Thyroid gland (tissue), 4 donors: ENCODE data around the gene SIRPB1. TPM values are rescaled to one million over a fixed set of nuclear protein-coding genes. Genes with fewer than 3 reads are reported as not detected.

Experiments
- DNase-seq, 2 donors: peaks; one replicate each; pipeline ENCODE4 v3.0.0-alpha.2; 2019
- H3K27ac ChIP-seq, 3 donors: fragments of 200-600 bp; sonication (generic); 1 replicate in 2 of 3; 2 replicates in 1 of 3; pipeline ENCODE4 v1.5.1; 2016 to 2019; ENCODE audit warnings: mild to moderate bottlenecking in 1 of 3, moderate library complexity in 1 of 3
- H3K27me3 ChIP-seq: fragments of 200-600 bp; sonication (generic); one replicate; pipeline ENCODE4 v1.5.1; 2019
- H3K36me3 ChIP-seq, 2 donors: fragments of 200-600 bp; sonication (generic); one replicate each; pipeline ENCODE4 v1.5.1; 2016 to 2019
- H3K4me1 ChIP-seq, 2 donors: fragments of 200-600 bp; sonication (generic); one replicate each; pipeline ENCODE4 v1.5.1; 2017 to 2019
- H3K4me3 ChIP-seq, 3 donors: fragments of 200-600 bp; sonication (generic); replicated peaks in 1 of 3; 1 replicate in 2 of 3; 2 replicates in 1 of 3; pipeline ENCODE4 v1.5.1; 2016; ENCODE audit warnings: mild to moderate bottlenecking in 1 of 3
- H3K9me3 ChIP-seq: fragments of 200-600 bp; sonication (generic); one replicate; pipeline ENCODE4 v1.5.1; 2017
- POLR2A ChIP-seq, 2 donors: fragments of 450-650 bp; IDR thresholded peaks; one replicate each; pipeline ENCODE4 v1.6.1; 2017; ENCODE audit warnings: antibody characterized with exemption in 2 of 2, mild to moderate bottlenecking in 2 of 2, moderate library complexity in 1 of 2
- WGBS, 2 donors: methylation state at CpG; one replicate each; pipeline ENCODE4 v1.1.5; 2017; 5-methylcytosine and 5-hydroxymethylcytosine counted together
- intact Hi-C: fragments of 100-400 bp; cut with DNase I; formaldehyde crosslinking; loops from one replicate; pipeline ENCODE4 v1.15.1; 2023
- total RNA-seq, 4 donors: library from RNA; depleted of rRNA; stranded (reverse); fragments of >200 nt; gene quantifications; one replicate each; pipeline ENCODE4 v1.2.3, GENCODE V29; 2016
- TF ChIP-seq, protein P1 (sequence below), 6 experiments: fragments of 200-600 bp in 3 of 6; fragments of 450-650 bp in 3 of 6; sonication (generic) in 3 of 6; IDR thresholded peaks; one replicate each; pipeline ENCODE4 v1.5.1; 2016 to 2019; ENCODE audit warnings: antibody characterized with exemption in 6 of 6, mild to moderate bottlenecking in 2 of 6, inconsistent platforms in 1 of 6, moderate library complexity in 1 of 6

The SIRPB1 gene
- total RNA-seq, 4 donors from 2014 or later: 0.54 to 5.8 (median 3.2) TPM; not detected in 1

DNA sequence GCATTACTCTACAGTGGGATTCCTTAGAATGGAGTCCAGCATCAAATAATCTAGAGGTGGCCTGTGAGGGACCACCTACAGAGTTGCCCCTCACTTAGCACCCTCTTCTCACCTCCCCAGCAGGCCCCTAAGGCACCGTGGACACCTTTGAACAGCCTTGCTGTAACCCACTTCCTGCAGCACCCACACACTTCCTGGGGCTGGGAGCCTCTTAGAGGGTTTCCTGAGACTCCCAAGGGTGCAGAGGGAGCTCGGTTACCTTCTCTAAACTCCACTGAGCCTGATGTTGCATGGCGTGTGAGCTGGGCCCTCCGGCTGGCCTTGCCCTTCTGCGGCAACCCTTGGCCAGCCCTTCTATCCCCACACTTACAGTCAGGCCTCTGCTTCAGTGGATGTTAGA, 45.1 kb upstream of the SIRPB1 start:
- DNase-seq: no peak
- Histone ChIP-seq H3K27ac (no peak overlapping the region), H3K4me3 (no peak overlapping the region), H3K4me1 (no peaks in the 10 kb centered on the region), H3K9me3 (no peaks in the 10 kb centered on the region), H3K27me3 (no peaks in the 10 kb centered on the region), H3K36me3 (no peaks in the 10 kb centered on the region)
- 38 to 67% methylated on average over 2 to 5 of the region's 5 CpGs for WGBS, 2 donors
- TF ChIP-seq POLR2A (IDR thresholded peaks at IDR 0.05): no peak
- TF ChIP-seq, protein P1, sequence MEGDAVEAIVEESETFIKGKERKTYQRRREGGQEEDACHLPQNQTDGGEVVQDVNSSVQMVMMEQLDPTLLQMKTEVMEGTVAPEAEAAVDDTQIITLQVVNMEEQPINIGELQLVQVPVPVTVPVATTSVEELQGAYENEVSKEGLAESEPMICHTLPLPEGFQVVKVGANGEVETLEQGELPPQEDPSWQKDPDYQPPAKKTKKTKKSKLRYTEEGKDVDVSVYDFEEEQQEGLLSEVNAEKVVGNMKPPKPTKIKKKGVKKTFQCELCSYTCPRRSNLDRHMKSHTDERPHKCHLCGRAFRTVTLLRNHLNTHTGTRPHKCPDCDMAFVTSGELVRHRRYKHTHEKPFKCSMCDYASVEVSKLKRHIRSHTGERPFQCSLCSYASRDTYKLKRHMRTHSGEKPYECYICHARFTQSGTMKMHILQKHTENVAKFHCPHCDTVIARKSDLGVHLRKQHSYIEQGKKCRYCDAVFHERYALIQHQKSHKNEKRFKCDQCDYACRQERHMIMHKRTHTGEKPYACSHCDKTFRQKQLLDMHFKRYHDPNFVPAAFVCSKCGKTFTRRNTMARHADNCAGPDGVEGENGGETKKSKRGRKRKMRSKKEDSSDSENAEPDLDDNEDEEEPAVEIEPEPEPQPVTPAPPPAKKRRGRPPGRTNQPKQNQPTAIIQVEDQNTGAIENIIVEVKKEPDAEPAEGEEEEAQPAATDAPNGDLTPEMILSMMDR (IDR thresholded peaks at IDR 0.05): no peak
- intact Hi-C loops: no loop called here

DNA sequence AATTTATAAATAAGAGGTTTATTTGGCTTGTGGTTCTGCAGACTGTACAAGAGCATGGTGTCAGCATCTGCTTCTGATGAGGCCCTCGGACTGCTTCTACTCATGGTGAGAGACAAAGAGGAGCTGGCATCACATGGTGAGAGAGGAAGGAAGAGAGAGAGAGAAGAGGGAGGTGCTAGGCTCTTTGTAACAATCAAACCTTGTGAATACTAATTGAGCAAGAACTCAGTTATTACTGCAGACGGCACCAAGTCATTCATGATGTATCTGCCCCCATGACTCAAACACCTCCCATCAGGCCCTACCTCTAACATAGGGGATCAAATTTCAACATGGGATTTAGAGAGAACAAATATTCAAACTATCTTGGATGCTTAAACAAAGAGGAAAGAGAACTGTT, 44.1 kb upstream of the SIRPB1 start:
- intact Hi-C loops: no loop called here
- Histone ChIP-seq H3K27ac (no peak overlapping the region), H3K4me3 (no peak overlapping the region), H3K36me3 (no peaks in the 10 kb centered on the region), H3K9me3 (no peaks in the 10 kb centered on the region), H3K27me3 (no peaks in the 10 kb centered on the region), H3K4me1 (no peaks in the 10 kb centered on the region)
- no peak for DNase-seq
- TF ChIP-seq, protein P1 (IDR thresholded peaks at IDR 0.05): no peak
- TF ChIP-seq POLR2A (IDR thresholded peaks at IDR 0.05): no peak
- WGBS, 2 donors: 40 to 45% methylated on average over 2 of the region's 2 CpGs

DNA sequence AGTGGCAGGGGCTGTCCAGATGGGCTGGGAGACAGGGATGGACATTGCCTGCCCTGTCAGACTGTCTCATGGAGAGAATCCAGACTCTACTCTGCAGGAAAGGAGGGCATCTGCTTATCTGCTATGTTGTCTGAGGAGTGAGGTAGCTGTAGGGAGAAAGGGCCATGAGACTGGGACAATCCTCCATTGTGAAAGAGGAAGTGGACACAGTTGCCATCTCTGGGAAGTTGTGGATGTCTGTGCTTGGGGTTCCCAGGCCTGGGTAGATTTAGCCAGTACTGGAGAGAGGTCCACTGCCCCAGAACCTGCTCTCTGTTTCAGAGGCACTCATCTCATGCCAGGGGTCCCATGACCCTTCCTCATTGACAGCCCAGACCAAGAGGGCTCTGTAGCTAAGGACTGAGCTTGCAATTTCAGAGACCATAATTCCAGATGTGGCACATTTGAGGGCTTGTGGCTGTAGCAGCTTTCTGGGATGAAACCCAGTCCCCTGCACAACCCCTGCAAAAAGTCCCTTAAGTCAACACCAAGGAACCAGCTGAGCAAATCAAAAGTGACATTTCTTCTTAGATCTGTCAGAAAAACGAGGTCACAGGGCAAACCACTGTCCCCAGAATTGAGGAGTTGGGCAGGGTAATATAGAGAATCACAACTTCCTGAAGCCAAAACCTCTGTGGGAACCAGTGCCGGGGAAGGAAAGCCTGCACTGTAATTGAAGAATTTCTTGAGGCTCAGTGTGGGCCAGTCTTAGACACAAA, 41.9 kb upstream of the SIRPB1 start:
- H3K27me3 ChIP-seq: no peaks in the 10 kb centered on the region
- 26 to 42% methylated on average over 2 of the region's 2 CpGs for WGBS, 2 donors
- no peak for DNase-seq
- intact Hi-C loops: no loop called here
- no peaks in the 10 kb centered on the region for H3K4me1 ChIP-seq
- no peak overlapping the region for H3K4me3 ChIP-seq
- no peak overlapping the region for H3K27ac ChIP-seq
- H3K36me3 ChIP-seq: no peaks in the 10 kb centered on the region
- H3K9me3 ChIP-seq: no peaks in the 10 kb centered on the region
- TF ChIP-seq POLR2A (IDR thresholded peaks at IDR 0.05): no peak

DNA sequence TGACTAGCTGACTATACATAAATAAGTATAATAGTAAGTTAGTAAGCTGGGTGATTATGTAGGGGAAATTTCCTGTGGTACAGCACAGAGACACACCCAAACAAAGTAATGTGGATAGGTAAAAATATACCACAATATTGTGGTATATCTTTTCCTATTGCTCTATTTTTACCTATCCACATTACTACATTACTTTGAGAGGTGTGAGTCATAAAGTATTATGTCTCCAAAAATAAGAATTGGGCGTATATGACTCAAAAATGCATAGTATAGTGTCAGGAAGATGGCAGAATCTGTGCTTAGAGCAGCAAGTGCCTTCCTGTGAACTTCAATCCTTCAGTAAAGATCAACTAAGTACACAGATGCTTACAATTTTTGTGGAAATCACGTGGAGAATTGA, 40.4 kb upstream of the SIRPB1 start:
- Histone ChIP-seq H3K27ac (no peak overlapping the region), H3K9me3 (no peaks in the 10 kb centered on the region), H3K27me3 (no peaks in the 10 kb centered on the region), H3K4me1 (no peaks in the 10 kb centered on the region), H3K36me3 (no peaks in the 10 kb centered on the region), H3K4me3 (no peak overlapping the region)
- WGBS, 2 donors: 47 to 55% methylated on average over 2 of the region's 2 CpGs
- DNase-seq: no peak
- intact Hi-C loops: no loop called here
- TF ChIP-seq, protein P1 (IDR thresholded peaks at IDR 0.05): no peak
- TF ChIP-seq POLR2A (IDR thresholded peaks at IDR 0.05): no peak

DNA sequence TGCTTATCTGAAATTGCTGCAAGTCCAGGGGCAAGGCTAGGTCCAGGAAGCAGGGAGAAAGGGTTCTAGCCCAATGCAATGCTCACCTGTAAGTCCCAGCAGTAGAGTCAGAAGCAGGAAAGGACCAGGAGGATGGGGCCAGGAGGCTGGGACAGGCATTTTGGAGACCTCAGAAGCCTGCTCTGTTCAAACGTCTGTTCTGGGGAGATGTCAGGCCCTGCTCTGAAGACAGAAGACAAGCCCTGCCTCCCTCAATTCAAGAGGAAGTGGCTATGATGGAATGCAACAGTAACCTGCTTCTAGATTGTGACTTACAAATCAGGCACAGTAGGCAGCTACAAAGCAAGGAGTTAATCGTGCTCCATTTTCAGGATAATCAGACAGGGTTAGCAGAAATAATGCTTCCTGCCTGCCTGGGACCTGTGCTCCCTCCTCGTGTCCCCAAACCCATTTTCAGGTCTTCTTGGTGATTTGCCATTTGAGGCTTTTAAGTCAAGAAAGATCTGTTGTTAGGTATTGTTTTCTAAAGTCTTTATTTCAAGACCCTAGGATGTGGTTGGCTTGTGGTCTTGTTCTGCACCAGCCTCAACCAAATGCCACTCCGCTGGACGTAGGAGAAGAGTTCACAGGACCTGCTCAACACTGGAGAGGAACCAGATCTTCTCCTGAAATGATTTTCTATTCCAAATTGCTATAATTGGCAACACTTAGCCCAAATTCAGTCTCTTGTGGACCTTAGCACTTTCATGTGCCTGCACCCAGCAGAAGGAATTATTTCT, 37.9 kb upstream of the SIRPB1 start, which contains the start of gene SIRPG:
TSS of gene SIRPG (minus strand) at position 224 of the 779 bp plus-strand sequence. CDS start at position 159, 65 bp downstream.
- Histone ChIP-seq H3K4me3 (no peak within 1 kb of the TSS), H3K36me3 (no peaks in the 10 kb centered on the region), H3K27me3 (no peaks in the 10 kb centered on the region), H3K27ac (no peak within 1 kb of the TSS), H3K9me3 (no peaks in the 10 kb centered on the region), H3K4me1 (no peaks in the 10 kb centered on the region)
- WGBS, 2 donors: 68 to 80% methylated on average over 5 of the region's 5 CpGs
- TF ChIP-seq, protein P1 (IDR thresholded peaks at IDR 0.05): no peak
- TF ChIP-seq POLR2A (IDR thresholded peaks at IDR 0.05): no peak
- intact Hi-C loops: no loop called here
- DNase-seq: no peak
